ENCODE results near the gene ANKRD29.
"Not testable (repeated sequence)": the region's sequence is repeated elsewhere in the genome, so short reads cannot be mapped to it uniquely, and the experiment has no call there.

Gene ANKRD29

DNA sequence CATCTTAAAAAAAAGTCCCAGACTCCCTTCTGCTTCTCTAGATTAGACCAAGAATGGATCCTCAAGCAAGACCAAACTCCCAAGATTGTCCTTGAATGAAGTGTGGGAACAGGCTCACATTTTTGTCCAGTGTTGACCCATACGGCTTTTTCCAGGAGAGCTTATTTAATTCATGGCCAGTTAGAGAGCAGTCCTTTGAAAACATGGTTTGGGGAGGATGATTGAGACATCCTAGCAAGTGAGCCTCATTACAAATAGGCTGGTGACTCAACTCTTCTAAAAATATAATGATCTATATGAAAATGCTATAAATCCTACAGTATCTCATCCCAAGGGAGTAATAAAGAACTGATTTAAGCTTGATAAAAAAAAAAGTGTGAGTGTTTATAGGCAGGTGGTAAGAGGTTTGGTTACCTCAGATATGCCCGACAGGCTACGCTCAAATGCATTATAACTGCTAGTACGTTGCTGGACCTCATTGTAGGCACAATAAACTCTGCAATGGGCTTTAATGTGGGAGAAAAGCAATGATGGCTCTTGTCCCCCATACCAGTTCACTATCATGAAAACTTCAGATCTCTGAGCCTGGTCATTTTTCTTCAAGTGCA lies 17.0 kb downstream of the ANKRD29 start:
- DNase-seq (ENCODE audit: low read depth in 2 of 2) = no peak

DNA sequence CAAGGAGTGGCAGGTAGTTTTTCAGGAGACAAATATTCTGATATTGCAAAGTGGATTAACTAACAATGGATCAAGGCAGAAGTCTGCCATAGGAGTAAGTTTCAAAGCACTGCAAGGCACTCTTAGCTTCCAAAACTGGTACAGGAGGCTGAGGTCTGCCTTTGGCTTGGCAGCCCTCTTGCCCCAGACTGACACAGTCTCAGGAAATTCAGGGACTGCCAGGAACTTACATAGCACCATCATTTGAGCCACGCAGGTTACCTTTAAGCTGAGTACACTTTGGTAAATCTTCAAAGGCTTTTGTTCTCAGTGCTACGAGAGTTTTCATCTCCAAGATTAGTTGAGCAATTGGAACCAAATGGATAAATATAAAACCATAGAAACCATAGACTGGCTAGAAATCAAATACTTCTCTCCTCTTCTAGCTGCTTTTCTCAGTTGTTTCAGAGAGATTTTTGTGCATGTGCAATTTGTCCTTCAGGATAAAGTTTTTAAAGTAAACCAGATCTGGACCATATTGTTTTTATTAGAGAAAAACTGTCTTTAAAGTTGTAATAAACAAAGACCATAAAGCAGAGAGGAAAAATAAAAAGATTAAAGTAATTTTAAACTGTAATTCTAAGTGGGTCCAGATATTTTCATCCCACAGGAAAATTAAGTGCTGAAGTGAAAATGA lies 18.8 kb downstream of the ANKRD29 start:
- DNase-seq (ENCODE audit: low read depth in 2 of 2) = no peak

DNA sequence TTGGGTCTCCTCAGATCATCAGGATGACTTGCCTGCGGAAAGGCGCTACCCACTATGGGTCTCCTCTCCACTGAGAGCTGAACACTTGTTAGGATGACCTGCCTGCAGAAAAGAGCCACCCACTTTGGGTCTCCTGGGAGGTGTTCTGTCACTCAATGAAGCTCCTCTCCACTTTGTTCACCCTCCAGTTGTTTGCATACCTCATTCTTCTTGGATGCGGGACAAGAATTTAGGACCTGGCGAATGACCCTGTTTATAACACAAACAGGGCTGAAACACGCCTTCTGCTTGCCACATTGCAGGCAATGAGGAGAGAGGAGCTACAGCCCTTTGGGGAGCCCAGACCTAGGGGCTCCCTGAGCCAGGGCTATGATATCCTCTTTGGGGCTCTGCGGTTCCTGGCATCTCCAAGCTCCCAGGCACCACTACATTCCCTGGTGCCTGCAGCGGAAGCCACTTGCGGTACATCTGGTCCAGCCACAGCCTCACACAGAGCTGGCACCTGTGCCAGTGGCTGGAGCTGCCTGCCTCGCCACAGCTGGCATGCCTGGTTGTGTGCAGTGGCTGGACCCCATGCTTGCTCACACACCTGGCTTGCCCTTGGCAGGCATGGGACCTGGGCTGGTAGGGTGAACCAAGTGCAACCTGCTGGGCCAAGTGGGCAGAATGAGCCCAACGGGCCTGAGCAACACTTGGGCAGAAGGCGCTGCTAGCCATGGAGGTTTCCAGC lies 20.6 kb downstream of the ANKRD29 start:
- no peak for DNase-seq (ENCODE audit: low read depth in 2 of 2)

DNA sequence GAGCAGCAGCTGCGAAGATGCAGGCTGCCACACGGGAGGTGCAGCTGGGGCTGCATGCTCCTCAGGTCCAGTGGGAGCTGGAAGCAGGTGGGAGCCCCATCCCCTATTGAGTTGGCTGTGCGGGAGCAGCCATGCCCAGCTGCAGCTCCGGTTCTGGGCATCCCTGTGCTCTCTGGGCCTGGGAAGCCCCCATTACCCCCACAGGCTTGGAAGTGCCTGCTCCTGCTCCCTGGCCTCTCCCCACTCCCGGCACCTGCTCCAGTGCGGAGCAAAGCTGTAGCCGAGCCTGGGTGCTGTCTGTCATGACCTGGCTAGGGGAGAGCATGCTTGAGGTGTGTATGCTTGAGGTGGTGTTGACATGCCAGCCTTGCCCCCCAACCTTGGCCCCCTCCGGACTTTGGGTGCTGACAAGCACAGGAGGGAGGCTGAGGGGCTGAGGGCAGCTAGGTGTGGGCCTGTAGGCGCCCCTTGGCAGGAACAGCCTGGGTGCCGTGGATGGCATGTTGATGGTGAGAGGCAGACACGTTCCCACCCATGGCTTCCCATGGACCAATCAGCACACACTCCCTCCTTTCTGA lies 21.5 kb downstream of the ANKRD29 start:
- DNase-seq (ENCODE audit: low read depth in 2 of 2) = no peak

DNA sequence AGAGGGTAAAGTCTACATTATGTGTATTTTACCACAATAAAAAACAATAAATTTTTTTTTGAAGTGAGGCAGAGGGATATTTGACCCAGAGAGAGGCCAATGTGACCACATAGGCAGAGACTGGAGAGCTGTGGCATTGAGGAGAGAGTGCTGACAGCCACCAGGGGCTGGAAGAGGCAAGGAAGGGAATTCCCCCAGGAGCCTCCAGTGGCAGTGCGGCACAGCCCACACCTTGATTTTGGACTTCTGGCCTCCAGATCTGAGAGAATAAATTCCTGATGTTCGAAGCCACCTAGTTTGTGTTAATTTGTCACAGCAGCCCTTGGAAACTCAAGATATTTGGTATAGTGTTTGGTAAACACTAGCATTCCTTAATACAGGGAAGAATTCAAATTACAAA lies 22.7 kb downstream of the ANKRD29 start:
- DNase-seq (ENCODE audit: low read depth in 2 of 2) = no peak

DNA sequence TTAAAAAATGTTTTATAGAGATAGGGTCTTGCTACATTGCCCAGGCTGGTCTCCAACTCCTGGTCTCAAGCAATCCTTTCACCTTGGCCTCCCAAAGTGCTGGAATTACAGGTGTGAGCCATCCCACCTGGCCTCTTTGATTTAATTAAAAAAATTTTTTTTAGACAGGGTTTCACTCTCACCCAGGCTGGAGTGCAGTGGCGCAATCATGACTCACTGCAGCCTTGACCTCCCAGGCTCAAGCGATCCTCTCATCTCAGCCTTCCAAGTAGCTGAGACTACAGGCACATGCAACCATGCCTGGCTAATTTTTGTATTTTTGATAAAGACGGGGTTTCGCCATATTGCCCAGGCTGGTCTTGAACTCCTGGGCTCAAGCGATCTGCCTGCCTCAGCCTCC lies 26.3 kb downstream of the ANKRD29 start:
- not testable (repeated sequence) for DNase-seq (ENCODE audit: low read depth in 2 of 2)

DNA sequence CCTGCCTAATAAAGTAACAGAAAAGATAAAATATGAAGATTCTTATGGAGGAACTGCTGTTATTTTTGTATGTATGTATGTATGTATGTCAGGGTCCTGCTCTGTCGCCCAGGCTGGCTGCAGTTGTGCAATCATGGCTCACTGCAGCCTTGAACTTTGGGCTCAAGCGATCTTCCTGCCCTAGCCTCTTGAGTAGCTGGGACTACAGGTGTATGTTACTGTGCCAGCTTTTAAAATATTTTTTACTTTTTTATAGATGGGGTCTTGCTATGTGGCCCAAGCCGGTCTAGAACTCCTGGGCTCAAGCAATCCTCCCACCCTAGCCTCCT lies 26.7 kb downstream of the ANKRD29 start:
- DNase-seq (ENCODE audit: low read depth in 2 of 2) = no peak

DNA sequence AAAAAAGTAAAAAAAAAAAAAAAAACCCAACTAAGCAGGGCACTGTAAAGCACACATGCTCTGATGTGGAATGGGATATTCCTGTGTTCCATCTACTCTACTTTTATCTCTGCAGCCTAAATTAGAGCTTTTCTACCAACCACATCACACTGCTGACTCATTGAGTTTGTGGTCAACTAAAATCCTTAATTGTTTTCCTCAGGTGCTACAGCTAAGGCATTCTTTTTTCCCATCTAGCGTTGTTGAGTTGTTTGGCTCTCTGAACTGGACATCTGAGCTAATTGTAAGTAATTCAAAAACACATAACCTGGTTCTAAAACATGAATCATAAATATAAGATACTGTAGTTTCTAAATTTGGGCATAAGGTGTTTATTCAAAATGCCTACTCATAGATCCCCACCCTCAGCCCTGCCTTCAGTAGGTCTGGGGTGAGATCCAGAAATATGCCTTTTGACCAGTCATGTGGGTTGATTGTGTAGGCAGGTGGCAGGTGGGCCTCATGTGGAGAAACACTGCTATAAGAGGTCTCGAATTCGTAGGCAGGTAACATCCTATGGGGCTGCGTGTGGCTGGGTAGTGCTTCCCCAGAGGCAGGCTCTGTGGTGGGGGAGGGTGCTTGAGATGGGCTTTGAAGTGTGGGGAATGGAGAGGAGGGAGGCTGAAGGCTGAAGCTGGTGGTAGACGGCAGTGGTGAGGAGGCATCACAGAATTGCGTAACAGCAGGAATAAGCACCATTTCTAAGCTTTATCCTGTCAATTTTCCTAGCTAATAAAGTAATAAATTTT lies 27.2 kb downstream of the ANKRD29 start:
- DNase-seq (ENCODE audit: low read depth in 2 of 2) = no peak

DNA sequence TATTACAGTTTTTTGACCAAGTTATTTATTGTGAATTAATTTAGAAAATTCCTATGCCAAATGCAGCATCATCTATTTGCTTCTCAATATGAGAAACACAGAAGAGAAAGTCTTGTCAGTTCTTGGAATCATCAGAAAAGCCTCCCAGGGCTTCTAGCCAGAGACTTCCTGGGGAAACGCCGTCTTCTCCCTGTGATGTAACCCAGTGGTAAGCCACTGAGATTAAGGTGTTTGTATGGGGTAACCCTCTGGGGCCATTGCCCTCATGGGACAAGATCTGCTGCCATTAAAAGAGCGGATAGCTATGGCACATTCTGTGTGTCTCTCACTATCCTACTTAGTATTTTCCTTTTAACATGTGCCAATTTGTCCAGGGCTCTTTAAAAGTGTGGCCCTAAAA lies 28.0 kb downstream of the ANKRD29 start:
- DNase-seq (ENCODE audit: low read depth in 2 of 2) = no peak

DNA sequence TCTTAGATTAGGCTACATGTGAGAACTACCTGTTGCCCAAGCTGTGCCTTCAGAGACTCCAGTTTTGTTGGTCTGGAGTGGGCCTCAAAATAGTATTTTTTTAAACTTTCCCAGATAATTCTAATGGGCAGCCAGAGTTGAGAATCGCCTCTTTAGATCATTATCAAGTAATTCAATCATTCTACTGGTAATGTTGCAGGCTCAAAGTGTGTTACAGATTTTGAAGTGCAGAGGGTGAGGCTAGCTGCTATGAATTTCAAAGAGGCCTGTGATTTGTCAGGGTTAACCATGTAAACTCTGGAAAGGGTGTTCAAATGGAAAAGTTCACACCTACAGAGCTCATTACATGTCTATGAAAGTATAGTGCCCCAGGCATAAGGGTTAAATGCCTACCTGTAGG lies 30.1 kb downstream of the ANKRD29 start:
- DNase-seq (ENCODE audit: low read depth in 2 of 2) = no peak

DNA sequence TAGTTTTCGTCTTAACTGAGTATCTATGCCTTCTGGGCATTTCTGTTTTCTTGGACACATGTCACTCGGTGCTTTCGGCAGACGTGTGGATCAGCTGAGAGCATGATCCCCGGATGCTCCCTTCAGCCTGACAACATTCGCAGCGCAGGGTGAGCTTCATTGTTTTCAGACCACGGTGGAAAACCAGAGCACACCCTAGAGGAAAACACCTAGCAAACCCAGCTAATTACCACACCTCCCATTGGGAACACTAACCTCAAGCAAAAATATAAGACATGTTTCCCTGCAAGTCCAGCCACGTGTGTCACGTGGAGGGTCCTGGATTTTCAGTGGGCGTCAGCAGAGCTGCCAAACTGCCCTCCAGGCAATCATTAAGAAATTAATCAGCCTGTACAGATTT lies 31.0 kb downstream of the ANKRD29 start:
- no peak for DNase-seq (ENCODE audit: low read depth in 2 of 2)

DNA sequence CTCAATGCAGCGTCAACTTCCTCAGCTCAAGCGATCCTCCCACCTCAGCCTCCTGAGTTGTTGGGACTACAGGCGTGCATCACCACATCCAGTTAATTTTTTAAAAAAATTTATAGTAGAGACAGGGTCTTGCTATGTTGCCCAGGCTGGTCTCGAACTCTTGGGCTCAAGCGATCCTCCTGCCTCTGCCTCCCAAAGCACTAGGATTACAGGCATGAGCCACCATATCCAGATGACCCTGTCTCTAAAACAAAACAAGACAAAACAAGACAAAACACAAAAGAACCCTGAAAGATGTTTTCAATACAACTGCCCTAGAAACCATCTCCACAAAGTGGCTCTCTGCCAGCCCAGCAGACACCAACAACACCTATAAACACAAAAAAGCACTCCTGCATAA lies 31.4 kb downstream of the ANKRD29 start:
- DNase-seq (ENCODE audit: low read depth in 2 of 2) = no peak

DNA sequence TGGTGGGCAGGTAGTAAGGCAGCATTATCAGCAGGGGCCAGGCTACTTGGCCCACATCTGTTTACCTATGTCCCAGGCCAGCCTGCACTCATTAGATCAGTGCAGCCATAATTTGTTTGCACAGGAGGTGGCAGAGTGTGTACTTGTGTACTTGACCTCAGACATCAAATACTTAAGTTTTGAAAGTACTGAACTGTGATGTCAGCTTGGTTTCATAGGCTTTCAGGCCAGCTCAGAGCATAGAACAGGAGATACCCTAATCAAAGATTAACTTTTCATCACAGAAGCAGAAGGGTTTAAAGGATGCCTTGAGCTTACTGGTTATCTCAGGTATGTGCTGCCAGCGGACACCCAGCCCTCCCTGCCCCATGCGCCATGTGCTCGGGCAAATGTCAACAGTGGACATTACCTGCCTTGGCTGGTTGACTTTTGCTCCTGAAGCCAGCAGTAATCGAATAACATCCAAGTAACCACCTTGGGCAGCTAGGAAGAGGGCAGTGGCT lies 33.2 kb downstream of the ANKRD29 start:
- no peak for DNase-seq (ENCODE audit: low read depth in 2 of 2)

DNA sequence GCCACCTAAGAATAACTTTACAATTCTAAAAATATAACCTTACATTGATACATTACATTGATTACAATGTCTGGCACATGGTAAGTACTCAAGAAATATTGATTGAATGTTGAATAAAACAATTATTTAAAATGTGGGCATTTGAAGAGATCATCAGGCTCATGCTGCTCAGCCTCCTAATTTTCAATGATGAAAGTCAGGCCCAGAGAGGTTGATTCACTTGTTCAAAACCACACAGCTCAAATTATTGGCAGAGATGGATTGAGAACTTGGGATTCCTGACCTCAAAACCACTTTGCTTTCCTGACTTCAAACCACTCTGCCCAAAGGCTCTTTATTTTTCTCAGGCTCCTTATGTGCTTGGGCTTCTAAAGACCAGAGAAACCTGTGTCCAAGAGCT lies 34.7 kb downstream of the ANKRD29 start:
- no peak for DNase-seq (ENCODE audit: low read depth in 2 of 2)

DNA sequence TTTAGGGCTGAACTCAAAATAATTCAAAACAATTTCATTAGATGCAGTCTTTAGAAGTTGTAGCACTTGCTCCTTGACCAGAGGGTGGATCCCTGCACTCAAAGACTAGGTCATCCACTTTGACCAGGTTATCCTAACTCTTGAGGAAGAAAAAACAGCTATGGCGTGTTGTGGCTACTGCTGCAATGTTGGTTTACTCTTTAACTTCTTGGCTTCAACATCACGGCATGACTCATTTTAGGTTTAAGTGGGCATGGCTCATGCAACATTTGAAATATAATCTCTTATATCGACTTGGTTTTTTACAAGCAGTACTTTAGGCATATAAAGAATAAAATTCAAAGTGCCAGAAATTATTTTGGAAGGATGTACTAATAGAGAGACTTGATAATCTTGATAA lies 35.4 kb downstream of the ANKRD29 start:
- no peak for DNase-seq (ENCODE audit: low read depth in 2 of 2)

DNA sequence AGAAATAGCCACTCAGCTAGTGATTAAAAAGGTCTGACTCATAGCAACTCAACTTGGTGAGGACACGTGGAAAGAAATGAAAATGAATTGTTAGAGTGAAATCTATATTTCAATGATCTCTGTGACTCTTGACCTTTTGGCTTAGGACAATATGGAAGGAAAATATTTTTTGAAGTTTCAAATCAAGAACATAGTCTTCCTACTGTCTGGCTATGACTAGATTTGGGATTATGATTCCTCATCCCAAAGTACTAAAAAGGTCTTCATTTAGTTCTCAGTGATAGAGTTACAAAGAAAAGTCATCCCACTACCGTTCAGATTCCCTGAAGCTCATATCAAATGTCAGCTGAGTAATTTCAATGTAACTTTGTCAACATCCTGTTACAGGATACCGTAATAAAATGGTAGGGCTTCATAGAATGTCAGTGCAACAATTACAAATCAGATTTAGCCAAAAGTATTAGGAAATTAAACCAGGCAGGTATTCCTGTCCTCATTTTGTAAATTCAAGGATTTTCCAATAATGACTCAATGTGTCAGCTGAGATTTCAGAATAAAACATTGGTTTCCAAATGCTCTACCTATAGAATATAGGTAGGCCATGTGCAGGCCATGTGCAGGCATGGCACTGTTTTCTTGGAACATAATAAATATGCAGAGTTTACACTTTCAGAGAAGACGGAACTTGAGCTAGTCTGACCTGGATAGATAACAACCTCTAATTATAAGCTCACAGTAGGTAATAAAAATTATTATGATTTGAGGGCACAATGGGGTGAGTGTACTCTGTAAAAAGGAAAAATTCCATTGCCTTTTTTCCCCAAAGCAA lies 36.0 kb downstream of the ANKRD29 start:
- no peak for DNase-seq (ENCODE audit: low read depth in 2 of 2)

DNA sequence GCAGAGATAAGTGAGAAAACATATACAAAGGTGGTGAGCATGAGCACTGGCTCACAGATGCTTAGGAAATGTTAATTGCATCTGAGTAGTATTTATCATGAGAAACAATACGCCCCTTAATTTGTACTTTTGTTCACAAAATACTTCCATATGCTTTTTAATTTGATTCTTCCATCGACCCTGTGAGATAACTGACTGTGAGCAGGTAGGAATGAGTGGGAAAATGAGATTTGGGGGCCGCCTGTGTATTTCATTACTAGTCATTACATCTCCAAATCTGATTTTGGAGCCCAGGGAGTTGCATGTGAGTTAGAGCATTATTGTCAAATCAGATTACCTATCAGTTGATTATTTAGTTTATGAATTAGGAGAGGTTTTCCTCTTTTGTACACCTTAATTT lies 39.7 kb downstream of the ANKRD29 start:
- no peak for DNase-seq (ENCODE audit: low read depth in 2 of 2)

DNA sequence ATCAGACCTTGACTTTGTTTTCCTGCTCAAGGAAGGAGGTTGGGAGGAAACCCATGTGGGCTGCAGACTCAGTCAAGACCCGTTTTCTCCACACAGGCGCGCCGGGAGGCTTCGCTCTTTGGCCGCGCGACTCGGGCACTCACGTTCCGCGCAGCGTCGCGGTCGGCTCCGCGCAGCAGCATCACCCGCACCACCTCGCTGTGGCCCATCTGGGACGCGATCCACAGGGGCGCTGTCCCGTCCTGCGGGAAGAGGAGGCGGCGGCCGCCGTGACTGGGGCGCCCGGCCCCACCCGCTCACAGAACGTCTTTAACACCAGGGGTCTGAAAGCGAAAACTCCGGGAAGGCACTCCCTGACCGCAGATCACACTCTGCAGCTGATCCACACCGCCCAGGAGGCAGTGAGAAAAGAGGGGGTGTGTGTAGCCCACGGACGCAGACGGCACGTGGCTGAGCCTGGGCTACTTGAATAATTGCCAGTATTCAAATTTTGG lies 43.3 kb downstream of the ANKRD29 start:
- peak in 1 of 2 donors; percentile 10 for DNase-seq (ENCODE audit: low read depth in 2 of 2)

DNA sequence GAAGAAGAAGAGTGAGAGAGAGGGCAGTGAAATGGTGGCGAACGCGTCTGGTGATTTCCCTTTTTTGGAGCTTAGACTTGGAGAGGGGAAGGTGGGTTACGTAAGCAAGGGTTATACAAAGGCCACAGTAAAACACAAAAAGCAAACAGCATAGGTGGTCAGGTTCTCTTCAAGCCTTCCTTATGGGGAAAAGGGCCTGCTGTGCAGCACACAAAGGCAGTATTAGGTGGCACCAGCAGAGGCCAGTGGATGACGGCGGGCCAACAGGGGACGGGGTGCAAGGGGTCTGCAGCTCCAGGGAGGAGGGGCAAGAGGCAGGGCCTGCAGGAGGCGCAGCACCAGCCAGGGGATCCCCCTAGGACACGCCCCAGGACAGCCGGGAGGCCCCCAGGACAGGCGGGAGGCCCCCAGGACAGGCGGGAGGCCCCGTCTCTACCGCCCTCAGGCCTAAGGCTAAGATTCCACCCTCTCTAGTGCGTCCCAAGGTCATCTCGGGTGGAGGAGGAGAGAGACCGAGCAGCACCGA lies 43.8 kb downstream of the ANKRD29 start:
- DNase-seq (ENCODE audit: low read depth in 2 of 2) = no peak

DNA sequence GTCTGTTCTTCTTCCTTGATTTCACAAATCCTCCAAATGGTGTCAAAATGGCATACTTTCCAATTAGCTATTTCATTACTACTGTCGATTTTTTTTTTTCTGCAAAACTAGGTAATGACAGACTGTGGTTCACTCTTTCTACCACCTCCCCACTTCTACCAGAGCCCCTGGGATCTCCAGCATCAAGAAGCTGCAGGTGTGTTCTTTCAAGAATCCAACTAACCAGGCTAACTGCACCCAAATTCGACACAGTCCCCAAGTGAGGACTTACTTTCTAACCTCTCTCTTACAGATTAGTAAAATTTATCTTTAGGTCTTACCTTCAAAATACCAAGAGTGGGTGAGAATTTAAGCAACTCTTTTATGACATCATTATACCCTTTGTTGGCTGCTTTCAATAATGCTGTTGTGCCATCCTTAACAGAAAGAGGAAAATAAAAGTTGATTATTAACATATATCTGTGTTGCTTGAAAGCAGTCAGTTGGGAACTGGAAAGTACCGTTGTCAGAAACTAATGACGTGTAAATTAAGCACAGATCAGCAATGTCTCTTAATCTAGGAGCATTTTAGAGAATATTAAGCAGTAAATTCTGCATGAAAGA lies 45.2 kb downstream of the ANKRD29 start:
- DNase-seq (ENCODE audit: low read depth in 2 of 2) = no peak
